ENCODE data around the gene AMN1.

DNA sequence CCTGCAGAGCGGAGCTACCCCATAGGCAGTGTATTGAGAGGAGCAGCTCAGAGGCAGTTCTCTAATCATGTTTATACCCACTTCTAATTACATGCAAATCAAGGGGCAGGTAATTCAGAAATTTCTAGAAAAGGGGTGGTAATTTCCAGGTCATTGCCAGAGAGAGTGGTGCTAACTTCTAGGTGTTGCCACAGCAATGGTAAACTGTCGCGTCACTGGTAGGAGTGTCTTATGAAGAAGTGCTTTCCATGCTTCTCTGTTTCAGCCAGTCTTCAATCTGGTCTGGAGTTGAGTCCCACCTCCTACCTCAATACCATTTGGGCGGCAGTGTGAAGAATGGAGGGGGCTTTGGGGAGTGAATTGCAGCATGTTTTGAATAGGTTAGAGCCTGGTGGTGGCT is 8.5 kb upstream of the AMN1 start:
- TF ChIP-seq GATA2 (IDR thresholded peaks at IDR 0.05; ENCODE audit: low read depth, low read length) (no peak), GATA3 (IDR thresholded peaks at IDR 0.05; ENCODE audit: low read depth, low read length) (no peak)

Measured in SH-SY5Y (cell line).